Fibroblast of mammary gland (primary cell): ENCODE data around the gene COBL.

Experiments
- DNase-seq: peaks from one replicate; pipeline ENCODE4 v3.0.0-alpha.2; 2010; ENCODE audit warnings: low read depth
- H3K4me3 ChIP-seq: 2 replicates; pipeline ENCODE4 v1.5.1; 2011; ENCODE audit warnings: low read depth, mild to moderate bottlenecking, low read length, moderate library complexity; ENCODE audit not compliant: control insufficient read depth
- TF ChIP-seq, protein P1 (sequence below): conservative IDR thresholded peaks from 2 replicates; pipeline ENCODE4 v1.5.1; 2011; ENCODE audit warnings: low read depth, low read length, inconsistent platforms; ENCODE audit not compliant: control insufficient read depth, insufficient read depth

COBL gene

DNA sequence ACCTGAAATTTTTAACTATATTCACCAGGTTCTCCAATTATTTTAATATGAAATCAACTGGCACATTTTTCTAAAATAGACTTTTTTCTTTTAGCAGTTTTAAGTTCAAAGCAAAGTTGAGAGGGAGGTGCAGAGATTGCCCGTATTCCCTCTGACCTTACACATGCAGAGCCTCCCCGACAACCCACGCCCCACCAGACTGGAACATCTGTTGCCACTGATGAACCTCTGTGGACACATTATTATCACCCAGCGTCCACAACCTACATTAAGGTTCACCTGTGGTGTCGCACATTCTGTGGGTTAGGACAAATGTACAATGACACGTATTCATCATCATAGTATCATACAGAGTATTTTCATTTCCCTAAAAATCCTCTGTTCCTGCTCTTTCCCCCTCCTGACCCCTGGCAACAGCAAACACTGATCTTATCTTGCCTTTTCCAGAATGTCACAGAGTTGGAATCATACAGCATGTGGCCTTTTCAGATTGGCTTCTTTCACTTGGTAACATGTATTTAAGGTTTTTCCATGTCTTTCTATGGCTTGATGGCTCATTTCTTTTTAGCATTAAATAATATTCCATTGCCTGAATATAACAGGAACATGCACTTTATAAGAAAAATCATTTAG, 37.1 kb downstream of the COBL start:
- no peak overlapping the region for H3K4me3 ChIP-seq
- TF ChIP-seq, protein P1, sequence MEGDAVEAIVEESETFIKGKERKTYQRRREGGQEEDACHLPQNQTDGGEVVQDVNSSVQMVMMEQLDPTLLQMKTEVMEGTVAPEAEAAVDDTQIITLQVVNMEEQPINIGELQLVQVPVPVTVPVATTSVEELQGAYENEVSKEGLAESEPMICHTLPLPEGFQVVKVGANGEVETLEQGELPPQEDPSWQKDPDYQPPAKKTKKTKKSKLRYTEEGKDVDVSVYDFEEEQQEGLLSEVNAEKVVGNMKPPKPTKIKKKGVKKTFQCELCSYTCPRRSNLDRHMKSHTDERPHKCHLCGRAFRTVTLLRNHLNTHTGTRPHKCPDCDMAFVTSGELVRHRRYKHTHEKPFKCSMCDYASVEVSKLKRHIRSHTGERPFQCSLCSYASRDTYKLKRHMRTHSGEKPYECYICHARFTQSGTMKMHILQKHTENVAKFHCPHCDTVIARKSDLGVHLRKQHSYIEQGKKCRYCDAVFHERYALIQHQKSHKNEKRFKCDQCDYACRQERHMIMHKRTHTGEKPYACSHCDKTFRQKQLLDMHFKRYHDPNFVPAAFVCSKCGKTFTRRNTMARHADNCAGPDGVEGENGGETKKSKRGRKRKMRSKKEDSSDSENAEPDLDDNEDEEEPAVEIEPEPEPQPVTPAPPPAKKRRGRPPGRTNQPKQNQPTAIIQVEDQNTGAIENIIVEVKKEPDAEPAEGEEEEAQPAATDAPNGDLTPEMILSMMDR: no peak
- no peak for DNase-seq

DNA sequence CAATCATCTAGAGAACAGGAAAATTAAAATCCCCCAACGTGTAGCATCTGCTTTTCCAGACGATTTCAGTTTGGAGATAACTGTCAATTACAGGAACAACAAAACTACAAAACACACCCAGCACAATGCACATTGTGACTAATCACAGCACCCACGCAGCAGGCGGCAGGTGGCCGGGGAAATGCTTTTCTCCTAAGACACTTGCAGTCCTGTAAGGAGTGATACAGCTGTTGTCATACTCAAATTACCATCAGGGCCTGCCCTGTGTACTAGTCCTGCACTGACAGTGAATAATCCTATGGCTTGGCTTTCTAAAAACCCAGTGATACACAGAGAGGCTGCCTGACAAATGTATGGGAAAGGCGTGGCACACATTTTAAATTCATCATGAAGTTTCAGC, 37.8 kb downstream of the COBL start:
- TF ChIP-seq, protein P1: no peak
- DNase-seq: no peak
- H3K4me3 ChIP-seq: no peak overlapping the region

DNA sequence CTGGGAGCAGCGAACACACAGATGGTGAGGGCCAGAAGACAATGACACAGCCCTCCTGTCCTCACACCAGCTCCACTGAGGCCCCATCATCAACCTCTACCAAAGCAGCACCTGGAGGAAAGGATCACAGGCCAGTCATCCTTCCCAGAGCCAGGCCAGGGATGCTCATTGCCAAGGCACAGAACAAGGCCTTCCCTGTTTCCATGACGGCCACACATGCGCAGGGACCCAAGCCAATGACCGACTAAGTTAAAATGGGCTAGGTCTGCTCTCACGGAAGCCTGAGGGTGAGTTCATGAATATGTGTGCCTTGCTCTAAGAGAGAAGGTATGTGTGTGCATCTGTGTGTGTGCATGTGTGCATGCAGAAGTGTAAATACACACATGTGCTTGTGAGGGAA, 39.6 kb downstream of the COBL start:
- H3K4me3 ChIP-seq: no peak overlapping the region
- DNase-seq: no peak
- TF ChIP-seq, protein P1: no peak

DNA sequence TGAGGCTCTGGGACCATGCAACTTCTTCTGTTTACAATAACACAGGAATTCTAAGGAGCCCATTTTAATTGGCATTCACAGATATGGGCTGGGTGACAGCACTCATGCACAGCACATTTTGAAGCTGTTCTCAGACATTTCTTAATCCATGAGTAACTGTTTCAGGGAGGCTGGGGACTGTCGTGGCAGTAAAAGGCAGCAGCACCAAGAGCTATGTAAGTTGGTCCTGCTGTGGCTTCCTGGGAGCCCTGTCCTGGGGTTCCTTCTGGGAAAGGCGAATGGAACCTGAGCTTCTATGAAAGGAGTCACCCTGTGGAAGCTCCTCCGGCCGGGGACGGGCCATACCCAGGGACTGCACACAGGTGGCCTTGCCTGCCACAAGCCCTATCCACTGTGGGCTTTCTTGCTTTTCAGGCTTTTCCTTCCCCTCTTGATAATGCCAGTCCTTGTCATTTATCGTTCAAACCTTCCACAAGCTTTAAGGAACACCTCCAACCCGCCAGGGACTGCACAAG, 40.5 kb downstream of the COBL start:
- DNase-seq: no peak
- TF ChIP-seq, protein P1: no peak
- no peak overlapping the region for H3K4me3 ChIP-seq

DNA sequence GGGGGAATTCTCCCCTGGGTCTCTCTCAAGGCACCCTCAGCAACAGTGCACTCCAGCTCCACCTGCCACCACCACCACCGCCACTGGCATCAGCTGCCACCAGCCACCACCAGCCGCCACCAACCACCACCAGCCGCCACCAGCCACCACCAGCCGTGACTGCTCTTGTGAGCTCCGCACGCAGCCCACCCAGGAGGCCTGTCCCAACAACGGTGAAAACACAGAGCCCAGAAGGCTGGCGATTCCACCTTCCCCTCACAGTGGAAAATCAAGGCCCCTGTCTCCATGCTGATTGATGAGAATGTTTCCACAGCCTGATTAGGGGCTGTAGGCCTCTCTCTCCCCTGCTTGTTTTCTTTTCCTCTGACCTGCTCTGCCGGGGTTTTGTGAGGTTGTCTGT, 41.1 kb downstream of the COBL start:
- TF ChIP-seq, protein P1: no peak
- H3K4me3 ChIP-seq: no peak overlapping the region
- no peak for DNase-seq

DNA sequence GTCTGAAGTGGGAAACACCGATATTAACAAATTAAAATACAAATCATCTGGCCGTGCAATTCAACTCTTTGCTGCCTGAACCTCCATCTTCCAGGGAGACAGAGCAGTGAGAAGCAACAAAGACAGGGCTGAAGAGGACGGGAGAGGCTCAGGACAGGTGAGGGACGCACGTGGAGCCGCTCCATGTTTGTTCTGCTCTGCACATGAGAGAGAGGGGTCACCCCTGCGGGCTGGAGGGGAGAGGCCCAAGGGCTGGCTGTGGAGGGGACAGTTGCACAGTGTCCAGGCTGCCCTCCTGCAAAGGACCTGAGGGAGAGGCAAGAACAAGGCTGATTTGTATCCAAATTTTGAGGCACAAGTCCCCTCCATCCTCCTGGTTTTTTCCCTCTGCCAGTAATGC, 41.7 kb downstream of the COBL start:
- no peak overlapping the region for H3K4me3 ChIP-seq
- TF ChIP-seq, protein P1: no peak
- no peak for DNase-seq
